HepG2 (cell line): ENCODE data around the gene APOC1.

Source experiments
- CTCF ChIP-seq: sonication (generic); formaldehyde crosslinking; IDR thresholded peaks from 2 replicates; pipeline ENCODE4 v1.5.0; 2020; ENCODE audit warnings: mild to moderate bottlenecking, missing genetic modification reagents, moderate library complexity
- DNMT1 ChIP-seq: sonication (generic); formaldehyde crosslinking; IDR thresholded peaks from 2 replicates; pipeline ENCODE4 v1.5.1; 2020; ENCODE audit warnings: mild to moderate bottlenecking, missing genetic modification reagents
- EP300 ChIP-seq, 3 experiments: sonication (generic) in 1 of 3; formaldehyde crosslinking in 1 of 3; IDR thresholded peaks; 2 replicates each; pipeline versions ENCODE4 v1.5.1 to v1.6.1; 2011 to 2020; ENCODE audit warnings: low read depth in 2 of 3, low read length in 2 of 3, borderline replicate concordance in 1 of 3, improper control_type of control experiment in 1 of 3, mild to moderate bottlenecking in 1 of 3, missing genetic modification reagents in 1 of 3, moderate library complexity in 1 of 3
- GLI4 ChIP-seq: sonication (generic); formaldehyde crosslinking; IDR thresholded peaks from 2 replicates; pipeline ENCODE4 v1.5.1; 2020; ENCODE audit warnings: missing genetic modification reagents, mild to moderate bottlenecking, moderate library complexity, borderline replicate concordance
- POLR2A ChIP-seq, 2 experiments: IDR thresholded peaks; 2 replicates each; pipeline ENCODE4 v1.6.1; 2011; ENCODE audit warnings: low read depth in 2 of 2, low read length in 2 of 2, mild to moderate bottlenecking in 1 of 2, moderate library complexity in 1 of 2; ENCODE audit not compliant: insufficient read depth in 1 of 2
- USF2 ChIP-seq, 2 experiments: sonication (generic) in 1 of 2; formaldehyde crosslinking in 1 of 2; IDR thresholded peaks; 2 replicates each; pipeline versions ENCODE4 v1.5.1 to v1.6.1; 2011 to 2020; ENCODE audit warnings: borderline replicate concordance in 1 of 2, low read depth in 1 of 2, low read length in 1 of 2, mild to moderate bottlenecking in 1 of 2, missing genetic modification reagents in 1 of 2, moderate library complexity in 1 of 2

- TF ChIP-seq EP300 (IDR thresholded peaks at IDR 0.05; ENCODE audit: low read depth in 2 of 2, low read length in 2 of 2): no peak
- TF ChIP-seq EP300 (CRISPR knock-in tag; IDR thresholded peaks at IDR 0.05; ENCODE audit: borderline replicate concordance): no peak
- TF ChIP-seq POLR2A (IDR thresholded peaks at IDR 0.05; ENCODE audit: insufficient read depth in 1 of 2, low read depth in 2 of 2, low read length in 2 of 2): no peak
- no peak for TF ChIP-seq CTCF (CRISPR knock-in tag)
- TF ChIP-seq DNMT1 (CRISPR knock-in tag): no peak
- TF ChIP-seq GLI4 (CRISPR knock-in tag): no peak
- TF ChIP-seq USF2 (IDR thresholded peaks at IDR 0.05; ENCODE audit: low read depth, low read length): no peak
- no peak for TF ChIP-seq USF2 (CRISPR knock-in tag; IDR thresholded peaks at IDR 0.05; ENCODE audit: borderline replicate concordance)
Measured at GRCh38 chr19:44943801-44944249, 29.4 kb downstream of the APOC1 start.
